Colonic mucosa (tissue), 4 donors: Measurements from ENCODE around the gene GUCY2D. TPM values are rescaled to one million over a fixed set of nuclear protein-coding genes. Genes with fewer than 3 reads are reported as not detected.
"Not testable (repeated sequence)": the region's sequence is repeated elsewhere in the genome, so short reads cannot be mapped to it uniquely, and the experiment has no call there.

Source experiments
- DNase-seq: peaks from one replicate; pipeline ENCODE4 v3.0.0-alpha.2; 2020
- H3K27ac ChIP-seq: fragments of 200-600 bp; one replicate; pipeline ENCODE4 v1.8.0; 2021
- H3K27me3 ChIP-seq: fragments of 200-600 bp; one replicate; pipeline ENCODE4 v1.8.0; 2021
- H3K36me3 ChIP-seq: fragments of 200-600 bp; one replicate; pipeline ENCODE4 v1.8.0; 2021
- H3K4me1 ChIP-seq: fragments of 200-600 bp; one replicate; pipeline ENCODE4 v1.8.0; 2021; ENCODE audit warnings: mild to moderate bottlenecking
- H3K4me3 ChIP-seq: fragments of 200-600 bp; one replicate; pipeline ENCODE4 v1.8.0; 2021
- H3K9ac ChIP-seq, 2 donors: one replicate each; pipeline ENCODE4 v1.7.0; 2013; ENCODE audit warnings: control low read depth in 2 of 2, low read depth in 2 of 2, low read length in 2 of 2
- H3K9me3 ChIP-seq: fragments of 200-600 bp; one replicate; pipeline ENCODE4 v1.8.0; 2021
- CTCF ChIP-seq: fragments of 200-600 bp; IDR thresholded peaks from one replicate; pipeline ENCODE4 v1.8.0; 2022; ENCODE audit warnings: antibody characterized with exemption, mild to moderate bottlenecking
- intact Hi-C: fragments of 100-400 bp; cut with DNase I; formaldehyde crosslinking; loops from one replicate; pipeline ENCODE4 v1.14.1; 2022
- total RNA-seq, 2 donors: library from RNA; stranded (reverse); fragmentation: NEBNext Ultra II Directional in 1 of 2; extraction: Animal tissue kit (Norgen Biotek cat#: 25700) in 1 of 2; gene quantifications; one replicate each; pipeline ENCODE4 v1.2.1, GENCODE V29; 2021
- donor health status: healthy.
- donor health status: DM: no; HTN: no; CAD: no.
- donor health status: DM: no; HTN: no; CAD: no.

Gene GUCY2D
- total RNA-seq, 2 donors from 2014 or later: 0.21 to 0.37 TPM

GRCh38 chr17:8057691-8058114, 55.3 kb downstream of the GUCY2D start:
- intact Hi-C loops: loop anchor here (5.0 kb wide), 1 partner anchor 65 kb away; no protein-coding TSS in a partner anchor
- Histone ChIP-seq H3K27me3 (peaks cover 14% of the 10 kb centered on the region), H3K9ac (no peak overlapping the region), H3K4me1 (no peaks in the 10 kb centered on the region), H3K4me3 (no peak overlapping the region), H3K9me3 (no peaks in the 10 kb centered on the region), H3K27ac (no peak overlapping the region), H3K36me3 (no peaks in the 10 kb centered on the region)
- peak; percentile 48 for DNase-seq
- peak; percentile 47 for TF ChIP-seq CTCF

GRCh38 chr17:8059131-8059530, 56.7 kb downstream of the GUCY2D start:
- Histone ChIP-seq H3K9ac (no peak overlapping the region), H3K36me3 (no peaks in the 10 kb centered on the region), H3K27me3 (peaks cover 24% of the 10 kb centered on the region), H3K9me3 (no peaks in the 10 kb centered on the region), H3K27ac (no peak overlapping the region), H3K4me1 (no peaks in the 10 kb centered on the region), H3K4me3 (no peak overlapping the region)
- intact Hi-C loops: loop anchor here (5.0 kb wide), 1 partner anchor 67 kb away; no protein-coding TSS in a partner anchor
- no peak for DNase-seq
- TF ChIP-seq CTCF: no peak

GRCh38 chr17:8060274-8060673, 57.9 kb downstream of the GUCY2D start:
- DNase-seq: peak; percentile 76
- no peak overlapping the region for H3K27ac ChIP-seq
- H3K9me3 ChIP-seq: no peaks in the 10 kb centered on the region
- H3K4me1 ChIP-seq: no peaks in the 10 kb centered on the region
- no peak overlapping the region for H3K4me3 ChIP-seq
- H3K27me3 ChIP-seq: peaks cover 24% of the 10 kb centered on the region
- intact Hi-C loops: no loop called here
- no peaks in the 10 kb centered on the region for H3K36me3 ChIP-seq
- H3K9ac ChIP-seq: no peak overlapping the region
- TF ChIP-seq CTCF: peak; percentile 58

- H3K4me3 ChIP-seq, H3K9ac ChIP-seq, H3K4me1 ChIP-seq, DNase-seq, H3K27ac ChIP-seq, H3K36me3 ChIP-seq, H3K9me3 ChIP-seq, intact Hi-C loops: not testable (repeated sequence)
- H3K27me3 ChIP-seq: peaks cover 24% of the 10 kb centered on the region
Measured at GRCh38 chr17:8061851-8062250, 59.4 kb downstream of the GUCY2D start.

- Histone ChIP-seq H3K9ac (peak overlapping the region in 1 of 2 donors; percentile 38), H3K9me3 (no peaks in the 10 kb centered on the region), H3K36me3 (no peaks in the 10 kb centered on the region), H3K4me1 (no peaks in the 10 kb centered on the region), H3K4me3 (peak overlapping the region; percentile 20), H3K27ac (peak overlapping the region; percentile 1), H3K27me3 (peaks cover 24% of the 10 kb centered on the region)
- TF ChIP-seq CTCF: no peak
- DNase-seq: peak; percentile 59
- intact Hi-C loops: no loop called here
Measured at GRCh38 chr17:8062435-8062806, 60.0 kb downstream of the GUCY2D start.

- H3K9me3 ChIP-seq: no peaks in the 10 kb centered on the region
- DNase-seq: no peak
- intact Hi-C loops: no loop called here
- H3K9ac ChIP-seq: peak overlapping the region in 1 of 2 donors; percentile 38
- no peak for TF ChIP-seq CTCF
- peaks cover 24% of the 10 kb centered on the region for H3K27me3 ChIP-seq
- H3K4me3 ChIP-seq: peak overlapping the region; percentile 20
- no peaks in the 10 kb centered on the region for H3K36me3 ChIP-seq
- H3K4me1 ChIP-seq: peaks cover under 1% of the 10 kb centered on the region
- peak overlapping the region; percentile 1 for H3K27ac ChIP-seq
Measured at GRCh38 chr17:8062807-8063483, 60.5 kb downstream of the GUCY2D start.
